Measurements from ENCODE around the gene RNF121. TPM values are rescaled to one million over a fixed set of nuclear protein-coding genes. Genes with fewer than 3 reads are reported as not detected.
A peak's percentile ranks its signal among the peaks of the same experiment; 100 is the strongest.

The RNF121 gene
- total and polyA plus RNA-seq, 2 of the 13 experiments (the other 11 are each of a cell fraction or from before 2014, with no cell fraction given) = 28.6 to 44.3 TPM

- TF ChIP-seq ZNF432 (CRISPR knock-in tag; IDR thresholded peaks at IDR 0.05; ENCODE audit: borderline replicate concordance) (no peak), ZNF543 (CRISPR knock-in tag; IDR thresholded peaks at IDR 0.05) (no peak), ETV6 (CRISPR knock-in tag; conservative IDR thresholded peaks at IDR 0.05) (no peak), ZNF607 (CRISPR knock-in tag; IDR thresholded peaks at IDR 0.05; ENCODE audit: borderline replicate concordance) (no peak), ZNF101 (CRISPR knock-in tag; IDR thresholded peaks at IDR 0.05; ENCODE audit: borderline replicate concordance, low read depth) (no peak), ZBTB3 (CRISPR knock-in tag; IDR thresholded peaks at IDR 0.05; ENCODE audit: borderline replicate concordance, low read depth) (no peak), MBNL3 (CRISPR knock-in tag; conservative IDR thresholded peaks at IDR 0.05) (no peak), POGK (CRISPR knock-in tag; conservative IDR thresholded peaks at IDR 0.05) (no peak), SOX5 (CRISPR knock-in tag; IDR thresholded peaks at IDR 0.05; ENCODE audit: borderline replicate concordance) (peak; percentile 91), ZNF878 (CRISPR knock-in tag; IDR thresholded peaks at IDR 0.05) (no peak)
- TF ChIP-seq, protein P1, sequence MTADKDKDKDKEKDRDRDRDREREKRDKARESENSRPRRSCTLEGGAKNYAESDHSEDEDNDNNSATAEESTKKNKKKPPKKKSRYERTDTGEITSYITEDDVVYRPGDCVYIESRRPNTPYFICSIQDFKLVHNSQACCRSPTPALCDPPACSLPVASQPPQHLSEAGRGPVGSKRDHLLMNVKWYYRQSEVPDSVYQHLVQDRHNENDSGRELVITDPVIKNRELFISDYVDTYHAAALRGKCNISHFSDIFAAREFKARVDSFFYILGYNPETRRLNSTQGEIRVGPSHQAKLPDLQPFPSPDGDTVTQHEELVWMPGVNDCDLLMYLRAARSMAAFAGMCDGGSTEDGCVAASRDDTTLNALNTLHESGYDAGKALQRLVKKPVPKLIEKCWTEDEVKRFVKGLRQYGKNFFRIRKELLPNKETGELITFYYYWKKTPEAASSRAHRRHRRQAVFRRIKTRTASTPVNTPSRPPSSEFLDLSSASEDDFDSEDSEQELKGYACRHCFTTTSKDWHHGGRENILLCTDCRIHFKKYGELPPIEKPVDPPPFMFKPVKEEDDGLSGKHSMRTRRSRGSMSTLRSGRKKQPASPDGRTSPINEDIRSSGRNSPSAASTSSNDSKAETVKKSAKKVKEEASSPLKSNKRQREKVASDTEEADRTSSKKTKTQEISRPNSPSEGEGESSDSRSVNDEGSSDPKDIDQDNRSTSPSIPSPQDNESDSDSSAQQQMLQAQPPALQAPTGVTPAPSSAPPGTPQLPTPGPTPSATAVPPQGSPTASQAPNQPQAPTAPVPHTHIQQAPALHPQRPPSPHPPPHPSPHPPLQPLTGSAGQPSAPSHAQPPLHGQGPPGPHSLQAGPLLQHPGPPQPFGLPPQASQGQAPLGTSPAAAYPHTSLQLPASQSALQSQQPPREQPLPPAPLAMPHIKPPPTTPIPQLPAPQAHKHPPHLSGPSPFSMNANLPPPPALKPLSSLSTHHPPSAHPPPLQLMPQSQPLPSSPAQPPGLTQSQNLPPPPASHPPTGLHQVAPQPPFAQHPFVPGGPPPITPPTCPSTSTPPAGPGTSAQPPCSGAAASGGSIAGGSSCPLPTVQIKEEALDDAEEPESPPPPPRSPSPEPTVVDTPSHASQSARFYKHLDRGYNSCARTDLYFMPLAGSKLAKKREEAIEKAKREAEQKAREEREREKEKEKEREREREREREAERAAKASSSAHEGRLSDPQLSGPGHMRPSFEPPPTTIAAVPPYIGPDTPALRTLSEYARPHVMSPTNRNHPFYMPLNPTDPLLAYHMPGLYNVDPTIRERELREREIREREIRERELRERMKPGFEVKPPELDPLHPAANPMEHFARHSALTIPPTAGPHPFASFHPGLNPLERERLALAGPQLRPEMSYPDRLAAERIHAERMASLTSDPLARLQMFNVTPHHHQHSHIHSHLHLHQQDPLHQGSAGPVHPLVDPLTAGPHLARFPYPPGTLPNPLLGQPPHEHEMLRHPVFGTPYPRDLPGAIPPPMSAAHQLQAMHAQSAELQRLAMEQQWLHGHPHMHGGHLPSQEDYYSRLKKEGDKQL (CRISPR knock-in tag; IDR thresholded peaks at IDR 0.05; ENCODE audit: low read depth) = 0 out of 2 replicates have a peak, but pooled peaks have one; percentile 59
- TF ChIP-seq, protein P2, sequence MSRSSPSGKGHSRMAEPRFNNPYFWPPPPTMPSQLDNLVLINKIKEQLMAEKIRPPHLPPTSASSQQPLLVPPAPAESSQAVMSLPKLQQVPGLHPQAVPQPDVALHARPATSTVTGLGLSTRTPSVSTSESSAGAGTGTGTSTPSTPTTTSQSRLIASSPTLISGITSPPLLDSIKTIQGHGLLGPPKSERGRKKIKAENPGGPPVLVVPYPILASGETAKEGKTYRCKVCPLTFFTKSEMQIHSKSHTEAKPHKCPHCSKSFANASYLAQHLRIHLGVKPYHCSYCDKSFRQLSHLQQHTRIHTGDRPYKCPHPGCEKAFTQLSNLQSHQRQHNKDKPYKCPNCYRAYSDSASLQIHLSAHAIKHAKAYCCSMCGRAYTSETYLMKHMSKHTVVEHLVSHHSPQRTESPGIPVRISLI (CRISPR knock-in tag; IDR thresholded peaks at IDR 0.05; ENCODE audit: borderline replicate concordance) = peak; percentile 49; the same call in 1 of the 2 replicates
- TF ChIP-seq, protein P3, sequence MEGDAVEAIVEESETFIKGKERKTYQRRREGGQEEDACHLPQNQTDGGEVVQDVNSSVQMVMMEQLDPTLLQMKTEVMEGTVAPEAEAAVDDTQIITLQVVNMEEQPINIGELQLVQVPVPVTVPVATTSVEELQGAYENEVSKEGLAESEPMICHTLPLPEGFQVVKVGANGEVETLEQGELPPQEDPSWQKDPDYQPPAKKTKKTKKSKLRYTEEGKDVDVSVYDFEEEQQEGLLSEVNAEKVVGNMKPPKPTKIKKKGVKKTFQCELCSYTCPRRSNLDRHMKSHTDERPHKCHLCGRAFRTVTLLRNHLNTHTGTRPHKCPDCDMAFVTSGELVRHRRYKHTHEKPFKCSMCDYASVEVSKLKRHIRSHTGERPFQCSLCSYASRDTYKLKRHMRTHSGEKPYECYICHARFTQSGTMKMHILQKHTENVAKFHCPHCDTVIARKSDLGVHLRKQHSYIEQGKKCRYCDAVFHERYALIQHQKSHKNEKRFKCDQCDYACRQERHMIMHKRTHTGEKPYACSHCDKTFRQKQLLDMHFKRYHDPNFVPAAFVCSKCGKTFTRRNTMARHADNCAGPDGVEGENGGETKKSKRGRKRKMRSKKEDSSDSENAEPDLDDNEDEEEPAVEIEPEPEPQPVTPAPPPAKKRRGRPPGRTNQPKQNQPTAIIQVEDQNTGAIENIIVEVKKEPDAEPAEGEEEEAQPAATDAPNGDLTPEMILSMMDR (CRISPR knock-in tag; IDR thresholded peaks at IDR 0.05) = no peak
- TF ChIP-seq, protein P4, sequence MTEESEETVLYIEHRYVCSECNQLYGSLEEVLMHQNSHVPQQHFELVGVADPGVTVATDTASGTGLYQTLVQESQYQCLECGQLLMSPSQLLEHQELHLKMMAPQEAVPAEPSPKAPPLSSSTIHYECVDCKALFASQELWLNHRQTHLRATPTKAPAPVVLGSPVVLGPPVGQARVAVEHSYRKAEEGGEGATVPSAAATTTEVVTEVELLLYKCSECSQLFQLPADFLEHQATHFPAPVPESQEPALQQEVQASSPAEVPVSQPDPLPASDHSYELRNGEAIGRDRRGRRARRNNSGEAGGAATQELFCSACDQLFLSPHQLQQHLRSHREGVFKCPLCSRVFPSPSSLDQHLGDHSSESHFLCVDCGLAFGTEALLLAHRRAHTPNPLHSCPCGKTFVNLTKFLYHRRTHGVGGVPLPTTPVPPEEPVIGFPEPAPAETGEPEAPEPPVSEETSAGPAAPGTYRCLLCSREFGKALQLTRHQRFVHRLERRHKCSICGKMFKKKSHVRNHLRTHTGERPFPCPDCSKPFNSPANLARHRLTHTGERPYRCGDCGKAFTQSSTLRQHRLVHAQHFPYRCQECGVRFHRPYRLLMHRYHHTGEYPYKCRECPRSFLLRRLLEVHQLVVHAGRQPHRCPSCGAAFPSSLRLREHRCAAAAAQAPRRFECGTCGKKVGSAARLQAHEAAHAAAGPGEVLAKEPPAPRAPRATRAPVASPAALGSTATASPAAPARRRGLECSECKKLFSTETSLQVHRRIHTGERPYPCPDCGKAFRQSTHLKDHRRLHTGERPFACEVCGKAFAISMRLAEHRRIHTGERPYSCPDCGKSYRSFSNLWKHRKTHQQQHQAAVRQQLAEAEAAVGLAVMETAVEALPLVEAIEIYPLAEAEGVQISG (CRISPR knock-in tag; IDR thresholded peaks at IDR 0.05) = peak; percentile 32; the same call in 1 of the 2 replicates
Observed at GRCh38 chr11:71947498-71947897, 18.7 kb downstream of the RNF121 start (continued).

All from HepG2 (cell line).